NCI-H748 (cell line): Measurements from ENCODE around the gene CASTOR1.
"Not testable (repeated sequence)": the region's sequence is repeated elsewhere in the genome, so short reads cannot be mapped to it uniquely, and the experiment has no call there.

Experiments used
- DNase-seq: peaks from one replicate; lab custom pipeline; 2025; ENCODE audit not compliant: unreplicated experiment; lab: John Stamatoyannopoulos, UW

Gene CASTOR1

DNA sequence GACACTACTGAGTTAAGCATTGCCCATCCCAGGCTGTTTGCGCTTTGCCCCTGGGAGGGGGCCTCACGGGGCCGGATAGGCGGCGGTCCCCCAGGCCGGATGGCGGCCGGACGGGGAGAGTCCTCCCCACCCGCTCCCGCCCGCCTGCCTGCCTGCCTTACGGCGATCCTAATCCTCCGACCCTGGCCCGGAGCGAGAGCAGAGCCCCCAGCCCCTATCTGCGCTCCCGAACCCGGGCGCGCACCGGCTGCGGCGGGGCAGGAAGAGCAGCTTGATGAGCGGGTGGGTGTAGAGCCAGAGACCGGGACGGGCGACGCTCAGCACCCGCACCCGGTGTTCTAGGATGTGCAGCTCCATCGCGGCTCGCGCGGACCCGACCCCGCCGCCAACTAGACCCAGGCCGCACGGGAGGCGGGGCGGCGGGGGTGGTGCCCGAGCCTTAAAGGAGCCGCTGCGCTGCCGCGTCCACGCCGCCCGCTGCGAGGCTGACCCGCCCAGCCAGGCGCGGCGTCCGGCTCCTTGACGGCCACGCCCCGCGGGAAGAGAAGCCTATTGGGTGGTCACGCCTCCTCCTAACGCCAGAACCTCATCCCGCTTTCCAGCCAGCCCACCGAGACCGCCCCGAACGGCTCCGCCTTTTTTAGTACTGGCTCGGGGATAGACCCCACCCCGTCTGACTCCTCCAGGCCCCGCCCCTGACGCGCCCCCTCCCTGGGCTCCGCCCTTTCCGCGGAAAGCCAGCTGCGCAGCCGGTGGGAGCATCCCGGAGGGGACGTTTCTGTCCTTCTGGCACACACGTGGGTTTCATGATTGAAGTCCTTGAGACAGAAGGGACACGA lies at the start of gene CASTOR1:
Gene CASTOR1, minus strand, starts transcription at position 365 of the 839 bp plus-strand sequence. Its CDS starts 8 bp downstream, at position 357.
- peak; percentile 95 for DNase-seq

DNA sequence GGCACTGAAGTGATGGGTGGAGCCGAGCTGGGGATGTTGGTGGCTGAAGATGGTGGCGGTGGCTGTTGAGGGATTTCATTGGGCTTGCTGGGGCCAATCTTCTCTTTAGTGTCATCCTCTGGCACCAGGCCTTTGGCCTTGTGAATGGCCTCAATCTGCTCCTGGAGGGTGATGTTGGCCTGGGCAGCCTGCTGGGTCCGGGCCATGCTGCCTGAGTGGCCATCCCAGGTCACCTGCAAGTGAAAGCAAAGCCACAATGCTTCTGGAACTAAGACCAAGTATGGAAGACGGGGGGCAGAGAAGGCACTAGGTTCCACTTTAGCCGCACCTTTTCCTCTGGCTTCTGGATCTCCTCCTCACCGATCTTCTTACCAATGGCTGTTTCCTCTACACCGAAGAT lies 49.5 kb upstream of the CASTOR1 start:
- DNase-seq = no peak

DNA sequence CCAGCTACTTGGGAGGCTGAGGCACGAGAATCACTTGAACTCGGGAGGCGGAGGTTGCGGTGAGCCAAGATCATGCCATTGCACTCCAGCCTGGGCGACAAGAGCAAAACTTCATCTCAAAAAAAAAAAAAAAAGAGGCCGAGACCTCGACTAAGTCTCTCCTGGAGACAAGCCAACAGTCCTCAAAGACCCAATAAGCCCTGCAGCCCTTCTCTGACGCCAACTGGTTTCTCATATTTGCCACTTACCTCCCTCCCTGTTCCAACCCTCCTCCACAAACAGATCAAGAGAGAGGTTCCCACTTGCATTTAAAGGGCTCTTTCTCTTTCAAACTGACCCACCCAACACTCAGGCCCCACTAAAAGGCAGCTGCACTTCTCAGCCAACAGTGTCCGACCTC lies 49.0 kb upstream of the CASTOR1 start:
- not testable (repeated sequence) for DNase-seq

DNA sequence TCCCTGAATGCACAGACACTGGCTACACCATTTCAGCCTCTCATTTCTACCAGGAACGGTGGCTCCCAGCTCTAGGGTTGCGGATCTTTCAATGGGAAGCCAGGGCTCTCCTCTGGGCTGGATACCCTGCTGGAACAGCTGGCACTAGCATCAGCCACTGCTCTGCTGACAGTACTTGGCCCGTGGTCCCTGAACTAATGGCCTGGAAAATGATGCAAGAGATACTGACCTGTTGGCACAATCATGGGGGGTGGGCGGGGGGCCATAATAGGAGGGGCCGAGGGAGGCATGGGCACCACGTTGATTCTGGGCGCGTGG lies 48.1 kb upstream of the CASTOR1 start:
- no peak for DNase-seq

DNA sequence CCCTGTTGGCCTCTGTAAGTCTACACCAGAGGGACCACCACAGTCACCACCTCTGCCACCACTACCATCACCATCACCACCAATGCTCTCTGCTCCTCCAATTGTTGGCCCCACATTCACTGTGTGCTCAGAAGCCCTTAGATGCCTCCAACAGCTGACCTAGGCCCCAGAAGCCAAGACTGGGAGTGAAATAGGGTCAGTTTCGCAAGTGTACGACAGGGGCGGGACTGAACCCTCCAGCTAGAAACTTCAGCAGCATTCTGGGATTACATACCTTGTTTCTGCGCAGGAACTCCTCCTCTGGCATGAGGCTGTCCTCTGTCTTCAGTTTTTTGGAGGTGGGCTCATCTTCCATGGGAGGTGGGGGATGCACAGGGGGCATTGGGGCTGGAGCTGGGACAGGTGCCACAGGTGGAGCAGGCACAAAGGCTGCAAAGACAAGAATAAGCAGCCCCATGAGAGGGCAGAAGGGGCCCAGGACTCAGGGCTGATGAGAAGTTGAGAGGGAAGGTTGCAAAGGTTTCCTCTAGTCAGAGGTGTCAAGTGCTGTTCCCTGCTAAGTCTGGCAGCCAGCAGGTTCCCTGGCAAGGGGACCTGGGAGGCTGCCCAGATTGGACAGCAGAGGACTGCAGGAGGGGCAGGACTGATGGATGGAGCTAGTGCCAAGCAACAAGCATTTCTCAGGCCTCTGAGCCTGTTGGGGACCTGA lies 47.6 kb upstream of the CASTOR1 start:
- no peak for DNase-seq

DNA sequence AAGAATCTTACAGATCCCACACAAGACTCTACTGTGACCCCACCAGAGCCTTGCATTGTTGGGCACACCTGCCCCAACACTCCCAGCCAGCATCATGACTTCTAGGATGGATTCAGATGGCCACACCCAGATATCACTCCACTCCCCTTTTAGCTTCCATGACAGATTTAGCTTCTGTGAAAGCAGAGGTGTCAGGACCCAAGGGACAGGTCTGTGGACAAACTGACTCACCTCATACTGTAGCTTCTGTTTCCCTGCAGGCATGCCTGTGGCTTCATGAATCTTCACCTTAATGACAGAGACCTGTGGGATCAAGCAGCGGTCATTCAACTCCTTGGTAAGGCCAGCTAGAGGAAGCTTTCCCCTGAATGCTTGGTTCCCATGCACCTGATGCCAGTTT lies 45.9 kb upstream of the CASTOR1 start:
- DNase-seq = no peak

DNA sequence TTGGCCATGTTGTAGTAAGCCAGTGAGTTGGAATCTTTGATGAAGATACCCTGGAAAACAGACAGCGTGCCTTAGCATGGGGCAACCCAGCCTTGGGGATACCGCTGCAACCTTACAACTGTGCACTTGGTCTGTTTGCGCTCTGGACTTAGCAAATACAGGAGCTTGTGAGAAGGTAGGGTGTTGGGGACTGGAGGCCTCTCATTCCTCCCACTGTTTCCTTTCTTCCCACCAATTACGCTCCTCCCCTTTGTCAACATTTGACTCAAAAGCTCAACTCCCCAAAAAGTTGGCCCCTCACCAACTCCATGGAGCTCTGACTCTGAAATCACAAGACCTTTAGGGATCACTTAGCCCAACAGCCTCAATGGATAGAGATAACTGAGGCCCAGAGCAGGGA lies 45.3 kb upstream of the CASTOR1 start:
- no peak for DNase-seq

DNA sequence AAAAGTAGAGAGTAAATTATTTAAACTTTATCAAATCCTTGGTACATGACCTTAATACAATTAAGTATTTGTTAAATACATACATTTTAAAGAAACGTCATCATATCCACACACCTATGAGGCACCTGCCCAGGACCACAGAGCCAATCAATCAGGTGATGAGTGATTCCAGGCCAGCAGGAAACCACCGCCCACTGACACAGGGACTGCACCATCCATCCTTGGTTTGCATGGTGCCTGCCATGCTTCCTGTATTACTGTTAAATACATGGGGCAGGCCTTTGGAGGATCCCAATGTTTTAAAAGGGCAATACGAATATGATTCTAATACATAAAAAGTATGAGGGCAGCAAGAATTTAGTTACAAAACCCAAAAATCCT lies 44.4 kb upstream of the CASTOR1 start:
- no peak for DNase-seq

DNA sequence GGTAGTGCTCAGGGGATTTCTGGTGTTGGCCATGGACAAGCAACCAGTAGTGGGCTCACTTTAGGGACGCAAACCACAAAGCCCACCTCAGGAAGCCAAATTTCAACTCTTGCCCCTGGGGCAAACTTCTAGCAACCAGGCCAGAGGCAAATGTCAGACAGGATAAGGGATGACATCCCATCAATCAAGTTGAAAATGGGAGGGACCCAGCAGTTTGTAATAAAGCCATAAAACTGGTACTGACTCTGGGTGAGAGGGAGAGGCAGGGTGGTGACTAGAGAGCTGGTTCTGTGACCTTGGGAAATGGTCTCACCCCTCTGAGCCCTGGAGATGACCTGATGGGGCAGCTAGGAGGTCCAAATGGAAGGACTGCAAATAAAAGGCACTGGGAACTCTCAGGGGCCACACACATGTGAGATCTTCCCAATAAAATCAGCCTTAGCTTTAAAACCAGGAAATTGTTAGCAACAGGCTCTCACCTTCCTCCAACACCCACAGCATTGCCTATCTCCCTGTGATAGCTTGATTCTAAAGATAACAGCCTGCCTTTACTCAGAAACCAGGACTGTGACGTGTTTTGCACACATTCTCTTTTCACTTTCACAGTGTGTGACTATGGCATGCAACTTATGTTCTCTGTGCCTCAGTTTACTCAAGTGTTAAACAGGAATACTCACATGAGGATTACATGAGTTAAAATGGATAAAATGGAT lies 43.8 kb upstream of the CASTOR1 start:
- no peak for DNase-seq

DNA sequence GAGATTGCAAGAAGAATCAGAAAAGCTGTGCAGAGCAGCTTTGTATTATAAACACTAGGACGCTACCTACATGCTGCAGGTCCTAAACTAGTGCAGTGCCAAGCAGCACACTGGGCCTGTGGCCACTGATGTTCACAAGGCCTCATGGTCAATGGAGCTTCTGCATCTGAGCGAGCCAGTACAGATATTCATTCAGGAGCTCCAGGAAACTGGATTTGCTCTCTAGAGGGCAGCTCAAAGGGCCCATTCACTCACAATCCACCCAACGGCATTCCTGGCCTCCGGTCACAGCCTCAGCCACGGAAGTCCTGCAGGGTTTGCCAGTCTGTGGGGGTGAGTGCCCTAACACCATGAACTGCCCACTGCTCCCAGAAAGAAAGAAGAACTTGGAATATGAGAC lies 43.2 kb upstream of the CASTOR1 start:
- DNase-seq = no peak

DNA sequence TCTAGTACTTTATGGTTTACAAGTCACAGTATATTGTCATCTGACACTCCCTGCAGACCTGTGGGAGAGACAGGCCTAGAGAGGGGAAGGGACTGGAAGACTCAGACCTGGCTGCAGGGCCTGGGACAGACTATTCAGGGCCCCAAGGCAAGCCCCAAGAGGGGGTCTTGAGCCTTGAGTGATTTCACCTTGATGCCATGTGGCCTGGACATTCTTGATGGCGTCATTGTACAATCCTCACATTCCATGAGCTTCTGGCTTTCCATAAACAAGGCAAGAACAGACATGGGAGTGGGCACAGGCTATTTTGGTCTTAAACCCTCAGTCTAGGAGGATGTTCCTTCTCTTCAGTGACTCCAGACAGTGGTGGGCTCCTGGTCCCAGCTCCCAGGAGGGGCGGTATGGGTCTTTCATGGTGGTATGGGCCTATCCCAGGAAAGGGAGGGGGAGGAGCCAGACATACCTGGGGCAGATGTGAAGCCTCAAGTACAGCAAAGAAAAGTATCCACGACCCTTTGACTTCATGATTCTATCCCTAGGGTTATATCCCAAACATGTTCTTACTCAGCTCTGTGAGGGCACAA lies 39.3 kb upstream of the CASTOR1 start:
- no peak for DNase-seq

DNA sequence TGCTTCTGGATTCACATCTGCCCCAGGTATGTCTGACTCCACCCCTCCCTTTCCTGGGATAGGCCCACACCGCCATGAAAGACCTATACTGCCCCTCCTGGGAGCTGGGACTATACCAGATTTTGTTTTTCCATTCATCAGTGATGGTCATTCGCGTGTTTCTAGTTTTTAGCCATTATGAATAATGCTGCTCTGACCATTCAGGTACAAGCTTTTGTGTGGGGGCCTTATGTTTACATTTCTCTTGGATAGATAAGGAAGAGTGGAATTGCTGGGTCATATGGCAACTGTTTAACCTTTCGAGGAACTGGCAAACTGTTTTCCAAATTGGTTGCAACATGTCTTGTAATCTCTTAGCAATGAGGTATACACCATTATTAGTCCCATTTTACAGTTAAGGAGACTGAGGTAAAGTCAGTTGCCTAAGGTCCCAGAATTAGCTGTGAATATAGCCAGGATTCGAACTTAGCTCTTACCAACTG lies 38.6 kb upstream of the CASTOR1 start:
- no peak for DNase-seq

DNA sequence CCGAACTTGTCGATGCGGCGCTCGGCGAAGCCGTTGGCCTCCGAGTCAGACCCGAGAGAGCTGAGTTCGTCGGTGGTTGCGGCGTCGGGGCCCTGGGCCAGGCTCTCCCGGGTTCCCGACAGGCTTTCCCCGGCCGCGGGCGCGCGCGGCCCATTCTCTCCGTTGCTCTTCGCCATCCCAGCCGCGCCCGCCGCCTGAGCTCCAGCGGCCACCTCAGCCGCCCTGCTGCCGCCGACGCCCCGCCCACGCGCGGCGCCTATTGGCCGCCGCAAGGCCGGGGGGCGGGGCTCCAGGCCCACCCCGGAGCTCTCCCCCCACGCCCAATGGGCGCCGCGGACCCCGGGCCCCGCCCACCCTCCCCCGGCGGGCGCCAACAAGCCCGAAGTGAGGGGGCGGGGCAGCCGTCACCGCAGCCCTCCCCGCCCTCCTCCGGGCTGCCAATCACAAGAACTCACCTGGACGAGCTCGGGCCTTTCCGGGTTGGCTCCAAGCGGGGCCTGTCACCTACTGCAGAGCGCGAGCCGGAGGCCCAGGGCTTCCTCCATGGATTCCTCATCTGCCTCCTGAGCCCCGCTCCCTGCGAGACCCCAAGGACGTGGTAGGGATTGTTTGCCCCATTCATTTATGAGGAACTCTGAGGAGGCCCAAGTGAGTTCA lies 37.5 kb upstream of the CASTOR1 start, which contains the start of gene TBC1D10A:
Gene TBC1D10A, minus strand, starts transcription at position 236 of the 657 bp plus-strand sequence. Its CDS starts 60 bp downstream, at position 176.
- peak; percentile 93 for DNase-seq

DNA sequence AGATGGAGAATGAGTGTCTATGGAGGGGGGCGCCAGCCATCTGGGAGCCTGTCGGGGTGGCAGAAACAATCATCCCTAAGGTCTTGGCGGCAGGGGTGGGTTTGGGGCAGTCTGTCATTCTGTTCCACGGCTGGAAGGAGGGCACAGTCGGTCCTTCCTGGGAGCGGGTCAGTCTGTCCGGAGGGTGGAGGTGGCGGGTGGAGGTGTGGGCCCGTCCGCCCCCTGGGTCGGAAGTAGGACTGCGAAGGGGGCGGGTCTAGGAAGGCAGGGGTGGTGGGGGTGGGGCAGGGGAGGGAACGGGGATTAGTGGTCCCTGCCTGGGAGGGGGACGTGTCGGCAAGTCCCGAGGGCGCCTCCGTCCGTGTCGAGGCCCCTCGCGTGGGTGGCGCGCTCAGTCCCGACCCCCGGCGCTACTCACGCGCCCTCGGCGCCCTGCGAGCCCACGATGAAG lies 37.0 kb upstream of the CASTOR1 start:
- peak; percentile 29 for DNase-seq

DNA sequence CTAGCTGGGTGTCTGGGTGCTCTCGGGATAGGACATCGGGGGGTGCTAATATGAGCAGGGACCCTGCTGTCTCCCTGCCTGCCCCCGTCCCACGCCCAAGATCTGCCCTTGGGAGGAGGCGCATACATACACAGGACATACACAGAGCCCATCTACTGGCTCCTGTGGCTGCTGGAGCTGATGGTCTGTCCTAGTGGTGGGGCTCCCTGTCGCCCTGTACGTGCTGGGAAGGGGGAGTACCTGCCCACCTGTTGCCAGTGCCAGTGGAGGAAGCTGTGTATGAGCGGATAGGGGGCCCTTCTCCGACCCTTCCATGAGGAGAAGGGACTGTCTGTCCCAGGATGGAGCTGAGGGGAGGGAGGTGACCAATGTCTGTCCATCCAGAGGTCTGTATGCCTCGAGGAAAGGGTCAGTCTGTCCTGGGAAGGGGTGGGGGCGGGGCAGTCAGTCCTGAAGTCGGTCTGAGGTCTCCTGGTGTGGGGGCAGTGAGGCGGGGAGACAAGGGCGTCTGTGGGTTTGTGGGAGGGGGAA lies 36.5 kb upstream of the CASTOR1 start:
- no peak for DNase-seq

DNA sequence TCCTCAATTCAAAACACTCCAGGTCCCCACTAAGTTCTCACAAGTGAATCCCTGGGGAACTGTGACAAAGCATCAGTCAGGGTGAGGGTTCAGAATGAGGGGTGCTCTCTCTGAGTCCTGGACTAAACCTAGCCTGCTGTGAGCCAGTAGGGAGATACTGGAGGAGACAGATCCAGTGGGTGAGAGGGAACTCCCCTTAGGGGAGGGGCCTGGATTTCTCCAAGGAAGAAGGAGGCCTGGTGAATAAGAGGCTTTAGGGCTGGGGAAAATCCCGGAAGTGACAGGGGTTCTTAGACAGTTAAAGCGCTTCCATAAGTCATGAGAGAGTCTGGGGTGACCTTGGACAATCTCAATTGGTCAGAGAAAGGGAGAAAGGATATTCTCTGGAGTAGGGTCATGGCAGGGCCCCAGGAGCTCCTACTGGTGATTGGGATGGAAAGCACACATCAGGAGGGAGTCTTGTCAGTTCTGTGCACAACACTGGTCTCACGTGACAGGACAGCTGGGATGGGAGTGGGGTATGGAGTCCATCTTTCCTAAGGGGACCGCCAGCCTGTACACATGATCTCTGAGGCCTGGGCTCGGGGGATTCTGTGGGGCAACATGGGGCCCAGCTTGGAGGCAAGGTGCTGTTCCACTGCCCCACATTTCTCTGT lies 35.9 kb upstream of the CASTOR1 start:
- DNase-seq = no peak

DNA sequence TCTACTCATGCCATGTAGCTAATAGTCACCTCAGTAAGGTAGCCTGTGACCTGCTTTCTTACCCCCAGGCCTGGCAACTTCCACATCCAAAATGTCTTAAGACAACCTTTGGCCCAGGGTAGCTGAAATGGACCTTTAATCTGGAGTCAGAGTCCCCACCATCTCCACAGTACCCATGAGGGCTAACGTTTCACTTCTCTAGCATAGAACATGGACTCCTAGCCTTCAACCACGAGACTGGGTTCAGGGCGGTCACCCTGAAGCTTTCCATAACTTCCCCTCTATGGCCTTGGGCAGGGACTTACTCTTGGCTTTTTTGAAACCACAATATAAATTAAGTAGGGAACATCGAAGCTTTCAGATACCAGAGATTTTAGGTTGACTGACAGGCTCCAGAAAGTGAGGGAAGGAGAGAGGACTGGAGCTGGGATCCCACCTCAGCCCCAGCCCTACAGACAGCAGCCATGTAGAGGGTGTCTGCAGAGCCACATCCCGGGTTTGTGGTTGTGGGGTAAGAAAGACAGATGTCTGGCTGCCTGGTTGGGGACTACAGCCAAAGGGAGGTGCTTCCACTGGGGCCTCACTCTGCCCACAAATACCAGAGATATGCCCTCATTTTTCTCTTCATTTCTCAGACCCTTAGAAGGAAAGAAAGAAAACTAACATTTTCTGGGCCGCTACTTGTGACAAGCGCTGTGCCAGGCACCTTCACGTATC lies 34.9 kb upstream of the CASTOR1 start:
- DNase-seq = no peak

DNA sequence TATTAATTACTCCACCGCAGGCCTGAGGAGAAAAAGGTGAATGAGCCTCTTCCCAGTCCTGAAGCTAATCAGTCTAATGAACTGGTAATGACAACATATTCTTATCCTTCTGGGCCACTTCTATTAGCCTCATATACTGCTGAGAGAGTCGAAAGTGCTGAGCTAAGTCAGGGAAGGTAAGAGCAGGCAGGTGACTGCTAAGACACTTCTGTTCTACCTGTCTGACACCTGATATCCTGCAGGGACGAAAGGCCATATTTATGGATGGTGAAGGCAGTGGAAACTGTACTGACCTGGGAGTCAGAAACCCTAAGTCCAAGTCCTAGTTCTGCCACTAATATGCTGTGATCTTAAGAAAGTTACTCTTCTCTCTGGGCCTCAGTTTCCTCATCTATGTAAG lies 33.9 kb upstream of the CASTOR1 start:
- no peak for DNase-seq

DNA sequence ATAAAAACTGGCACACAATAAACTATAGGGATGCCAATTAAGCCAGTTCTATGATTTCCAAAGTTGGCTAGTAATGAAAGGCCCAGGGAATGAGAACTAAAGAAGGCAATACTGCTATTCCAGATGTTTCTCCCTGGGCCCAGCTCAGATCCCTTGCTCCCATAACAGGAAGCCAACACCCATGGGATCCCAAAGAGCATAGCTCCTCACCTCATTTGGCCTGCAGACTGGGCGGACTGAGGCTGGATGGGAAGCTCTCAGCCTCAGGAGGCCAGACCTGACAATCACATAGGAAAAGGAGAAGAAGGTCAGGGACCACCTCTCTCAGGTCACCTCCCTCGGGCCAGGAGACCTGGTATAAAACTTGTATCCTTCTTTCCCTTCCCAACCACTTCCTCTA lies 32.2 kb upstream of the CASTOR1 start:
- no peak for DNase-seq
